Naive thymus-derived CD8-positive, alpha-beta T cell (primary cell): ENCODE results near the gene TGFB2. TPM values are rescaled to one million over a fixed set of nuclear protein-coding genes. Genes with fewer than 3 reads are reported as not detected.

Experiments used
- ATAC-seq, 2 donors: fragments of 150-1000 bp; cut with Tn5 transposase in 1 of 2; sonication (Bioruptor Pico), chemical (Tn5 transposase) in 1 of 2; 1 replicate in 1 of 2; 2 replicates in 1 of 2; pipeline ENCODE4 v1.10.0; 2021; ENCODE audit warnings: mild to moderate bottlenecking in 2 of 2, moderate library complexity in 2 of 2
- POLR2A ChIA-PET: fragments of 350-600 bp; sonication (Branson Sonifier 250); formaldehyde crosslinking; loops from one replicate; lab custom pipeline; 2021; ENCODE audit warnings: antibody characterized with exemption; lab: Charles Lee
- DNase-seq, 10 donors: peaks; one replicate each; pipeline versions ENCODE4 v3.0.0 to v3.0.0-alpha.2; 2020 to 2022
- H3K27ac Mint-ChIP-seq, 10 donors: one replicate each; pipeline ENCODE4 v1.8.0; 2020 to 2022; ENCODE audit warnings: mild to moderate bottlenecking in 10 of 10, mixed read lengths in 10 of 10, moderate library complexity in 4 of 10, inconsistent platforms in 1 of 10
- H3K27me3 Mint-ChIP-seq, 5 donors: one replicate each; pipeline ENCODE4 v1.8.0; 2021 to 2022; ENCODE audit warnings: mixed read lengths in 5 of 5
- H3K36me3 Mint-ChIP-seq, 3 donors: one replicate each; pipeline ENCODE4 v1.8.0; 2020 to 2022; ENCODE audit warnings: mixed read lengths in 3 of 3, mild to moderate bottlenecking in 2 of 3, inconsistent platforms in 1 of 3
- H3K4me1 Mint-ChIP-seq, 4 donors: one replicate each; pipeline ENCODE4 v1.8.0; 2021 to 2022; ENCODE audit warnings: mixed read lengths in 4 of 4
- H3K4me3 Mint-ChIP-seq, 10 donors: one replicate each; pipeline ENCODE4 v1.8.0; 2020 to 2022; ENCODE audit warnings: mild to moderate bottlenecking in 10 of 10, mixed read lengths in 10 of 10, moderate library complexity in 6 of 10, inconsistent platforms in 1 of 10
- H3K9me3 Mint-ChIP-seq, 9 donors: one replicate each; pipeline ENCODE4 v1.8.0; 2020 to 2022; ENCODE audit warnings: mixed read lengths in 9 of 9, mild to moderate bottlenecking in 3 of 9, inconsistent platforms in 1 of 9, moderate library complexity in 1 of 9
- polyA plus RNA-seq, 3 donors: library from polyadenylated mRNA; unstranded; fragments of 300-500 nt; fragmentation: Illumina TruSeq; gene quantifications; one replicate each; pipeline ENCODE4 v1.2.3, GENCODE V29; 2021
- total RNA-seq, 8 experiments: library from RNA in 2 of 8; stranded (reverse) in 2 of 8; gene quantifications; one replicate each; pipeline ENCODE4 v1.2.3 and lab custom pipeline; 2021 to 2026

Gene TGFB2
- total and polyA plus RNA-seq, 5 experiments from 2014 or later, result 0.16 TPM; not detected in 4

GRCh38 chr1:218451415-218451814 is 106.3 kb downstream of the TGFB2 start:
- Mint-ChIP-seq H3K9me3 (peaks cover 0 to 3% (median 0%) of the 10 kb centered on the region in 9 donors), H3K36me3 (no peaks in the 10 kb centered on the region), H3K27ac (no peak overlapping the region), H3K4me3 (no peak overlapping the region), H3K4me1 (no peaks in the 10 kb centered on the region), H3K27me3 (peaks cover 0 to 10% (median 5%) of the 10 kb centered on the region in 5 donors)
- DNase-seq (no peak), ATAC-seq (no peak)
- POLR2A ChIA-PET, result no interaction called here

- POLR2A ChIA-PET, result no interaction called here
- H3K4me1 Mint-ChIP-seq, result no peaks in the 10 kb centered on the region
- peaks cover 0 to 4% (median 0%) of the 10 kb centered on the region in 5 donors for H3K27me3 Mint-ChIP-seq
- H3K36me3 Mint-ChIP-seq, result no peaks in the 10 kb centered on the region
- ATAC-seq (no peak), DNase-seq (no peak)
- H3K9me3 Mint-ChIP-seq, result peaks cover 0 to 2% (median 0%) of the 10 kb centered on the region in 9 donors
- H3K27ac Mint-ChIP-seq, result no peak overlapping the region
- no peak overlapping the region for H3K4me3 Mint-ChIP-seq
Measured at GRCh38 chr1:218454700-218455282, 109.7 kb downstream of the TGFB2 start.

- DNase-seq, result no peak
- Mint-ChIP-seq H3K9me3 (peaks cover 0 to 2% (median 0%) of the 10 kb centered on the region in 9 donors), H3K36me3 (no peaks in the 10 kb centered on the region), H3K27me3 (peaks cover 0 to 4% (median 0%) of the 10 kb centered on the region in 5 donors), H3K4me3 (no peak overlapping the region), H3K4me1 (no peaks in the 10 kb centered on the region), H3K27ac (no peak overlapping the region)
- ATAC-seq, result no peak
- POLR2A ChIA-PET, result no interaction called here
Measured at GRCh38 chr1:218456444-218456843, 111.3 kb downstream of the TGFB2 start.

GRCh38 chr1:218459450-218459849 is 114.3 kb downstream of the TGFB2 start:
- ATAC-seq (no peak), DNase-seq (no peak)
- POLR2A ChIA-PET, result no interaction called here

GRCh38 chr1:218459878-218460711 is 115.0 kb downstream of the TGFB2 start:
- no peak for DNase-seq
- Mint-ChIP-seq H3K4me1 (no peaks in the 10 kb centered on the region), H3K4me3 (no peak overlapping the region), H3K27ac (no peak overlapping the region), H3K36me3 (no peaks in the 10 kb centered on the region), H3K9me3 (peaks cover 0 to 2% (median 0%) of the 10 kb centered on the region in 9 donors), H3K27me3 (peaks cover 0 to 3% (median 1%) of the 10 kb centered on the region in 5 donors)
- no peak for ATAC-seq
- POLR2A ChIA-PET, result no interaction called here

More at GRCh38 chr1:218459450-218459849, 114.3 kb downstream of the TGFB2 start:
- H3K4me1 Mint-ChIP-seq, result no peaks in the 10 kb centered on the region
- H3K27ac Mint-ChIP-seq, result peak overlapping the region in 1 of 10 donors; percentile 58
- peaks cover 0 to 2% (median 0%) of the 10 kb centered on the region in 9 donors for H3K9me3 Mint-ChIP-seq
- H3K27me3 Mint-ChIP-seq, result peaks cover 0 to 3% (median 1%) of the 10 kb centered on the region in 5 donors
- no peak overlapping the region for H3K4me3 Mint-ChIP-seq
- no peaks in the 10 kb centered on the region for H3K36me3 Mint-ChIP-seq

- no peaks in the 10 kb centered on the region for H3K4me1 Mint-ChIP-seq
- peaks cover 0 to 2% (median 0%) of the 10 kb centered on the region in 9 donors for H3K9me3 Mint-ChIP-seq
- no peak overlapping the region for H3K27ac Mint-ChIP-seq
- DNase-seq (no peak), ATAC-seq (no peak)
- H3K27me3 Mint-ChIP-seq, result peaks cover 0 to 3% (median 0%) of the 10 kb centered on the region in 5 donors
- no peaks in the 10 kb centered on the region for H3K36me3 Mint-ChIP-seq
- POLR2A ChIA-PET, result no interaction called here
- H3K4me3 Mint-ChIP-seq, result no peak overlapping the region
Measured at GRCh38 chr1:218461351-218461750, 116.2 kb downstream of the TGFB2 start.

GRCh38 chr1:218462116-218462515 is 117.0 kb downstream of the TGFB2 start:
- POLR2A ChIA-PET, result no interaction called here
- ATAC-seq, result no peak
- H3K4me3 Mint-ChIP-seq, result no peak overlapping the region
- no peaks in the 10 kb centered on the region for H3K36me3 Mint-ChIP-seq
- DNase-seq, result no peak
- peaks cover 0 to 3% (median 0%) of the 10 kb centered on the region in 5 donors for H3K27me3 Mint-ChIP-seq
- H3K27ac Mint-ChIP-seq, result no peak overlapping the region
- H3K9me3 Mint-ChIP-seq, result peaks cover 0 to 2% (median 0%) of the 10 kb centered on the region in 9 donors
- H3K4me1 Mint-ChIP-seq, result no peaks in the 10 kb centered on the region

- Mint-ChIP-seq H3K27me3 (peaks cover 0 to 3% (median 0%) of the 10 kb centered on the region in 5 donors), H3K4me3 (no peak overlapping the region), H3K4me1 (no peaks in the 10 kb centered on the region), H3K36me3 (no peaks in the 10 kb centered on the region), H3K27ac (no peak overlapping the region), H3K9me3 (peaks cover 0 to 1% (median 0%) of the 10 kb centered on the region in 9 donors)
- no peak for DNase-seq
- POLR2A ChIA-PET, result no interaction called here
- no peak for ATAC-seq
Measured at GRCh38 chr1:218462587-218462986, 117.5 kb downstream of the TGFB2 start.

GRCh38 chr1:218463194-218464156 is 118.3 kb downstream of the TGFB2 start:
- H3K4me1 Mint-ChIP-seq, result no peaks in the 10 kb centered on the region
- POLR2A ChIA-PET, result no interaction called here
- H3K4me3 Mint-ChIP-seq, result no peak overlapping the region
- H3K27me3 Mint-ChIP-seq, result peaks cover 0 to 3% (median 0%) of the 10 kb centered on the region in 5 donors
- ATAC-seq (no peak), DNase-seq (no peak)
- H3K9me3 Mint-ChIP-seq, result no peaks in the 10 kb centered on the region
- no peaks in the 10 kb centered on the region for H3K36me3 Mint-ChIP-seq
- H3K27ac Mint-ChIP-seq, result no peak overlapping the region

- DNase-seq (no peak), ATAC-seq (no peak)
- H3K4me3 Mint-ChIP-seq, result no peak overlapping the region
- no peaks in the 10 kb centered on the region for H3K9me3 Mint-ChIP-seq
- H3K27me3 Mint-ChIP-seq, result peaks cover 0 to 3% (median 0%) of the 10 kb centered on the region in 5 donors
- no peak overlapping the region for H3K27ac Mint-ChIP-seq
- POLR2A ChIA-PET, result no interaction called here
- no peaks in the 10 kb centered on the region for H3K4me1 Mint-ChIP-seq
- no peaks in the 10 kb centered on the region for H3K36me3 Mint-ChIP-seq
Measured at GRCh38 chr1:218464871-218465270, 119.7 kb downstream of the TGFB2 start.

- no peak overlapping the region for H3K27ac Mint-ChIP-seq
- ATAC-seq (no peak), DNase-seq (no peak)
- no peaks in the 10 kb centered on the region for H3K9me3 Mint-ChIP-seq
- H3K27me3 Mint-ChIP-seq, result peaks cover 0 to 3% (median 0%) of the 10 kb centered on the region in 5 donors
- no peak overlapping the region for H3K4me3 Mint-ChIP-seq
- POLR2A ChIA-PET, result no interaction called here
- H3K4me1 Mint-ChIP-seq, result no peaks in the 10 kb centered on the region
- H3K36me3 Mint-ChIP-seq, result no peaks in the 10 kb centered on the region
Measured at GRCh38 chr1:218466341-218467010, 121.3 kb downstream of the TGFB2 start.
